GM10248 (cell line): ENCODE measurements around the gene SSH2.
"Not testable (repeated sequence)": the region's sequence is repeated elsewhere in the genome, so short reads cannot be mapped to it uniquely, and the experiment has no call there.

Experiments
- CTCF ChIA-PET: fragments of 300-600 bp; sonication (Branson Sonifier 250); formaldehyde crosslinking; extraction: SDS; loops from one replicate; lab custom pipeline; 2021; ENCODE audit warnings: antibody characterized with exemption; lab: Yijun Ruan, JAX
- POLR2A ChIA-PET: fragments of 350-650 bp; sonication (Branson Sonifier 250); formaldehyde crosslinking; extraction: SDS; loops from one replicate; lab custom pipeline; 2020; ENCODE audit warnings: antibody characterized with exemption; lab: Yijun Ruan, JAX
- DNase-seq: peaks from one replicate; pipeline ENCODE4 v3.0.0; 2012; ENCODE audit errors: extremely low spot score
- CTCF ChIP-seq: IDR thresholded peaks from 2 replicates; pipeline ENCODE4 v1.5.1; 2012; ENCODE audit warnings: mild to moderate bottlenecking, low read depth; ENCODE audit errors: extremely low read depth, missing control alignments, control extremely low read depth

Gene SSH2

GRCh38 chr17:29870836-29871465 lies 59.1 kb downstream of the SSH2 start:
- ChIA-PET POLR2A (no interaction called here), CTCF (no interaction called here)
- no peak for DNase-seq
- no peak for TF ChIP-seq CTCF

- CTCF ChIA-PET, result interaction anchor here (0.7 to 3.7 kb wide), 16 partner anchors 12 to 238 kb away, joined by 3 to 24 read pairs (median 3); partner anchors contain the start of gene SSH2
- no peak for DNase-seq
- POLR2A ChIA-PET, result no interaction called here
- peak; percentile 33 for TF ChIP-seq CTCF
These were observed 62.3 kb downstream of the SSH2 start for GRCh38 chr17:29867643-29868181.

GRCh38 chr17:29866746-29867404 lies 63.2 kb downstream of the SSH2 start:
- CTCF ChIA-PET, result interaction anchor here (0.7 to 3.7 kb wide), 15 partner anchors 12 to 239 kb away, joined by 3 to 24 read pairs (median 3); partner anchors contain the start of gene SSH2

GRCh38 chr17:29864615-29865014 lies 65.4 kb downstream of the SSH2 start:
- ChIA-PET CTCF (interaction anchor here (0.6 kb wide), 1 partner anchor 12 kb away, joined by 3 read pairs; no protein-coding TSS in a partner anchor), POLR2A (no interaction called here)

More at GRCh38 chr17:29866746-29867404, 63.2 kb downstream of the SSH2 start:
- no peak for DNase-seq
- POLR2A ChIA-PET, result no interaction called here
- TF ChIP-seq CTCF, result no peak

GRCh38 chr17:29864123-29864522 lies 65.9 kb downstream of the SSH2 start:
- CTCF ChIA-PET, result interaction anchor here (0.6 to 1.5 kb wide), 3 partner anchors 9 to 24 kb away, joined by 3 to 5 read pairs (median 5); no protein-coding TSS in a partner anchor
- POLR2A ChIA-PET, DNase-seq: not testable (repeated sequence)

More at GRCh38 chr17:29864615-29865014, 65.4 kb downstream of the SSH2 start:
- TF ChIP-seq CTCF, result no peak
- DNase-seq, result no peak

GRCh38 chr17:29862951-29863350 lies 67.1 kb downstream of the SSH2 start:
- DNase-seq, result no peak
- POLR2A ChIA-PET, result no interaction called here
- no peak for TF ChIP-seq CTCF
- CTCF ChIA-PET, result interaction anchor here (1.0 to 1.5 kb wide), 2 partner anchors 10 to 23 kb away, joined by 5 read pairs; no protein-coding TSS in a partner anchor

GRCh38 chr17:29862127-29862526 lies 67.9 kb downstream of the SSH2 start:
- DNase-seq, result no peak
- TF ChIP-seq CTCF, result no peak
- CTCF ChIA-PET, result interaction anchor here (1.4 kb wide), 1 partner anchor 10 kb away, joined by 3 read pairs; no protein-coding TSS in a partner anchor
- POLR2A ChIA-PET, result no interaction called here

GRCh38 chr17:29859445-29859844 lies 70.6 kb downstream of the SSH2 start:
- DNase-seq, POLR2A ChIA-PET: not testable (repeated sequence)
- CTCF ChIA-PET, result interaction anchor here (1.3 to 2.4 kb wide), 3 partner anchors 9 to 80 kb away, joined by 4 to 8 read pairs (median 5); no protein-coding TSS in a partner anchor
